HG02885 (cell line): ENCODE data around the gene ATG12.
"Not testable (repeated sequence)": the region's sequence is repeated elsewhere in the genome, so short reads cannot be mapped to it uniquely, and the experiment has no call there.

Source experiments
- ATAC-seq: cut with Tn5 transposase; IDR thresholded peaks from one replicate; pipeline ENCODE4 v1.9.1; 2021; ENCODE audit warnings: mild to moderate bottlenecking; ENCODE audit not compliant: unreplicated experiment, poor library complexity

ATG12 gene

GRCh38 chr5:115810761-115811160 is 30.6 kb downstream of the ATG12 start:
- ATAC-seq, result no peak

- ATAC-seq, result no peak
Measured at GRCh38 chr5:115809946-115810345, 31.4 kb downstream of the ATG12 start.

- not testable (repeated sequence) for ATAC-seq
Measured at GRCh38 chr5:115808066-115808465, 33.3 kb downstream of the ATG12 start.

- ATAC-seq, result no peak
Measured at GRCh38 chr5:115807654-115808052, 33.7 kb downstream of the ATG12 start.

- no peak for ATAC-seq
Measured at GRCh38 chr5:115806986-115807653, 34.2 kb downstream of the ATG12 start.

- no peak for ATAC-seq
Measured at GRCh38 chr5:115801984-115802383, 39.4 kb downstream of the ATG12 start.

GRCh38 chr5:115801152-115801551 is 40.2 kb downstream of the ATG12 start:
- ATAC-seq, result no peak

GRCh38 chr5:115800108-115800507 is 41.3 kb downstream of the ATG12 start:
- ATAC-seq, result no peak

- no peak for ATAC-seq
Measured at GRCh38 chr5:115798252-115798651, 43.1 kb downstream of the ATG12 start.

- ATAC-seq, result no peak
Measured at GRCh38 chr5:115796656-115797055, 44.7 kb downstream of the ATG12 start.

GRCh38 chr5:115795700-115796099 is 45.7 kb downstream of the ATG12 start:
- ATAC-seq, result no peak

- no peak for ATAC-seq
Measured at GRCh38 chr5:115788440-115788839, 52.9 kb downstream of the ATG12 start.

GRCh38 chr5:115787426-115787825 is 53.9 kb downstream of the ATG12 start:
- ATAC-seq, result no peak

GRCh38 chr5:115785381-115786065 is 55.8 kb downstream of the ATG12 start:
- no peak for ATAC-seq

GRCh38 chr5:115778417-115778816 is 62.9 kb downstream of the ATG12 start:
- ATAC-seq, result no peak
